ENCODE results near the gene BOC. TPM values are rescaled to one million over a fixed set of nuclear protein-coding genes. Genes with fewer than 3 reads are reported as not detected.

Gene BOC
- total RNA-seq, 1 donor from 2014 or later = 93.1 TPM

DNA sequence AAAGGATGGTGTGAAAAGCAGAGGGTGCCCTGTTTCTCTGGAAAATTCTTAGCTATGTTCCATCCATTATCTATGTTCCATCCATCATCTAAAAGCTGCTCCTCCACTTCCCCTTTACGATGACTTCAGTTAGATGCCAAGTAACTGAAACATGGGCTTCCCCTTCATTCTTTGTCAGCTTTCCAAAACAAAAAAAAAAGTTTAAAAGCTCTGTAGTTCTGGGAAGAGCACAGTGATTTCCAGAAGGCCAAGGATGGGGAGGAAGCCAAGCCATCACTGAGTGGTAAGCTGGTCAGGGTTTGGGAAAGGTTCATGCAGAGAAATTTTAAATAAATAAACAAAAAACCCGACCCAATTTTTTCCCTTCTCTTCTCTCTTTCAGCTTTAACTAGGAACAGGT lies 118.4 kb downstream of the BOC start:
- Histone ChIP-seq H3K4me3 (no peak overlapping the region), H3K36me3 (peaks cover 0 to 11% of the 10 kb centered on the region in 2 donors), H3K4me1 (no peaks in the 10 kb centered on the region), H3K27ac (no peak overlapping the region), H3K27me3 (no peaks in the 10 kb centered on the region), H3K9me3 (no peaks in the 10 kb centered on the region)
- DNase-seq (ENCODE audit: extremely low spot score in 2 of 2) = no peak
- intact Hi-C loops (cut with DNase I) = no loop called here
- TF ChIP-seq POLR2A (IDR thresholded peaks at IDR 0.05) = no peak
- TF ChIP-seq CTCF (IDR thresholded peaks at IDR 0.05) = no peak

DNA sequence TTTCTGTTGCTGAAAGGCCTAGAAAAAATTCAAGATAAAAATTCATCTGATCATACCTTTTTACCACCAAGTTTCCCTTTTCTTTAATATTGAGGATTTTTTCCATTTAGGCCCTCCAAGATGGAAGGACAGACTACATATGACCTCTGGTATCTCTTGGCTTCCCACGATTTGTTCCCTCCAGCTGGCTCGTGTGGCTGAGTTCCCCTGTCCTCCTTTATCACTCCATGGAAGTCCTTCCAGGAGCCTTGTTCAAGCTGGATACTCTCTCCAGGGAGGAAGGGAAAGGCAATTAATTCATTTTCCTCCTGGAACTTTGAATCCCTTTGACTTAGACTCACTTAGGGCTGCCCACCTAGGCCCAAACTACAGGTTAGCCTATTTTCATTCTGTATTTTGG lies 119.4 kb downstream of the BOC start:
- intact Hi-C loops (cut with DNase I) = no loop called here

GRCh38 chr3:113331187-113331586 lies 119.8 kb downstream of the BOC start:
- no peaks in the 10 kb centered on the region for H3K9me3 ChIP-seq
- intact Hi-C loops (cut with DNase I) = no loop called here
- H3K36me3 ChIP-seq = peaks cover 0 to 5% of the 10 kb centered on the region in 2 donors
- H3K27ac ChIP-seq = no peak overlapping the region
- no peaks in the 10 kb centered on the region for H3K27me3 ChIP-seq
- TF ChIP-seq POLR2AphosphoS5 (IDR thresholded peaks at IDR 0.05; ENCODE audit: insufficient read depth in 1 of 2, low read depth in 1 of 2) (no peak), POLR2A (IDR thresholded peaks at IDR 0.05) (no peak), CTCF (IDR thresholded peaks at IDR 0.05) (no peak)
- no peaks in the 10 kb centered on the region for H3K4me1 ChIP-seq
- H3K4me3 ChIP-seq = no peak overlapping the region
- DNase-seq (ENCODE audit: extremely low spot score in 2 of 2) = no peak

More for the DNA sequence above, 119.4 kb downstream of the BOC start:
- Histone ChIP-seq H3K9me3 (no peaks in the 10 kb centered on the region), H3K4me1 (no peaks in the 10 kb centered on the region), H3K4me3 (no peak overlapping the region), H3K27ac (no peak overlapping the region), H3K27me3 (no peaks in the 10 kb centered on the region), H3K36me3 (peaks cover 0 to 9% of the 10 kb centered on the region in 2 donors)
- no peak for DNase-seq (ENCODE audit: extremely low spot score in 2 of 2)
- TF ChIP-seq POLR2A (IDR thresholded peaks at IDR 0.05) (no peak), CTCF (IDR thresholded peaks at IDR 0.05) (no peak), POLR2AphosphoS5 (IDR thresholded peaks at IDR 0.05; ENCODE audit: insufficient read depth in 1 of 2, low read depth in 1 of 2) (no peak)

Other genes starting within 250 kb of the BOC start
- 0.49 TPM for gene CD200R1, start 236.5 kb upstream of the BOC start, total RNA-seq
- gene GTPBP8, start 220.6 kb upstream of the BOC start, total RNA-seq = 19.2 TPM
- 8.1 TPM for gene CFAP44, start 229.9 kb downstream of the BOC start, total RNA-seq